Endothelial cell of umbilical vein (primary cell): ENCODE results near the gene PARM1.

ENCODE experiments used
- CTCF ChIP-seq, 2 donors: IDR thresholded peaks; 1 replicate in 1 of 2; 2 replicates in 1 of 2; pipeline ENCODE4 v1.5.1; 2011; ENCODE audit warnings: low read length in 2 of 2, mild to moderate bottlenecking in 2 of 2, moderate library complexity in 2 of 2, control low read depth in 1 of 2, inconsistent platforms in 1 of 2, low read depth in 1 of 2; ENCODE audit not compliant: insufficient read depth in 1 of 2; ENCODE audit errors: extremely low read depth in 1 of 2
- EZH2 ChIP-seq: IDR thresholded peaks from 2 replicates; pipeline ENCODE4 v1.6.1; 2012; ENCODE audit warnings: borderline replicate concordance, low read depth, mild to moderate bottlenecking, moderate library complexity, low read length, inconsistent platforms; ENCODE audit not compliant: severe bottlenecking
- GATA2 ChIP-seq: IDR thresholded peaks from 2 replicates; pipeline ENCODE4 v1.7.0; 2011; ENCODE audit warnings: low read depth, mild to moderate bottlenecking, moderate library complexity, mixed read lengths, low read length; ENCODE audit not compliant: insufficient read length, insufficient read depth
- JUN ChIP-seq: IDR thresholded peaks from 2 replicates; pipeline ENCODE4 v1.6.1; 2011; ENCODE audit warnings: borderline replicate concordance, low read depth; ENCODE audit not compliant: insufficient read length, insufficient read depth
- POLR2A ChIP-seq: IDR thresholded peaks from 2 replicates; pipeline ENCODE4 v1.6.1; 2012; ENCODE audit warnings: low read depth, mild to moderate bottlenecking, control low read depth, low read length
- POLR2AphosphoS5 ChIP-seq: IDR thresholded peaks from 2 replicates; pipeline ENCODE4 v1.6.1; 2012; ENCODE audit warnings: low read depth, mild to moderate bottlenecking, control low read depth, low read length, moderate library complexity; ENCODE audit not compliant: insufficient read depth

- TF ChIP-seq POLR2A (no peak), POLR2AphosphoS5 (no peak), JUN (no peak), CTCF (IDR thresholded peaks at IDR 0.05; ENCODE audit: extremely low read depth in 1 of 2, insufficient read depth in 1 of 2, low read depth in 1 of 2, low read length in 2 of 2) (no peak), EZH2 (no peak), GATA2 (no peak)
Observed at GRCh38 chr4:75038376-75038775, 105.5 kb downstream of the PARM1 start.
